Stimulated activated CD8-positive, alpha-beta memory T cell treated with anti-CD3 and anti-CD28 coated beads, Interleukin-15, amount 100 ng/mL, for 24 hours (primary cell): ENCODE data around the gene CGB3.
"Not testable (repeated sequence)": the region's sequence is repeated elsewhere in the genome, so short reads cannot be mapped to it uniquely, and the experiment has no call there.

Source experiments
- DNase-seq: peaks from one replicate; pipeline ENCODE4 v3.0.0-alpha.2; 2020; ENCODE audit warnings: low read depth

The CGB3 gene

DNA sequence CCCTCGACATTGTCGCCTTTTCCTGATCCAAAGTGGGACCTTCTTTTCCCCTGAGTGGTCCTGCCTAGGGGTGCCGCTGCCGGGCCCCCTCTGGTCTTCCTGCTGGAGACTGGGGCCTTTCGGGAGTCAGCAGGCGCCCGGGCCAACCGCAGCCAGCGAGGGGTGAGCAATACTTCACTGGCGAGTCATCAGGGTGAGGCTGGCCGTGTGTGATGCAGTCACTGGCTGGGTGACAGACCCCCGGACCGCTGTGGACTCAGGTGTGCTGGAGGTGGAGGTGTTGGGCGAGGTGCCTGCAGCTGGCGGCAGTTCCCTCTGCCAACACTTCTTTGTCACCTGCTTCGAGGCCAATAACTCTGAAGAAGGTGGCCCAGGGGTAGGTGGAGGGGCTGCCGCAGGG is 18.0 kb upstream of the CGB3 start:
- no peak for DNase-seq

- not testable (repeated sequence) for DNase-seq
Measured at GRCh38 chr19:49039736-49040135, 15.6 kb upstream of the CGB3 start.

GRCh38 chr19:49038557-49039276 is 14.6 kb upstream of the CGB3 start:
- DNase-seq: not testable (repeated sequence)

- DNase-seq: not testable (repeated sequence)
Measured at GRCh38 chr19:49038111-49038510, 14.0 kb upstream of the CGB3 start.

- not testable (repeated sequence) for DNase-seq
Measured at GRCh38 chr19:49036815-49037214, 12.7 kb upstream of the CGB3 start, which contains the start of gene CGB1. Gene CGB1, minus strand, starts transcription at chr19:49036895. Its CDS starts 184 bp downstream, at chr19:49036711.

DNA sequence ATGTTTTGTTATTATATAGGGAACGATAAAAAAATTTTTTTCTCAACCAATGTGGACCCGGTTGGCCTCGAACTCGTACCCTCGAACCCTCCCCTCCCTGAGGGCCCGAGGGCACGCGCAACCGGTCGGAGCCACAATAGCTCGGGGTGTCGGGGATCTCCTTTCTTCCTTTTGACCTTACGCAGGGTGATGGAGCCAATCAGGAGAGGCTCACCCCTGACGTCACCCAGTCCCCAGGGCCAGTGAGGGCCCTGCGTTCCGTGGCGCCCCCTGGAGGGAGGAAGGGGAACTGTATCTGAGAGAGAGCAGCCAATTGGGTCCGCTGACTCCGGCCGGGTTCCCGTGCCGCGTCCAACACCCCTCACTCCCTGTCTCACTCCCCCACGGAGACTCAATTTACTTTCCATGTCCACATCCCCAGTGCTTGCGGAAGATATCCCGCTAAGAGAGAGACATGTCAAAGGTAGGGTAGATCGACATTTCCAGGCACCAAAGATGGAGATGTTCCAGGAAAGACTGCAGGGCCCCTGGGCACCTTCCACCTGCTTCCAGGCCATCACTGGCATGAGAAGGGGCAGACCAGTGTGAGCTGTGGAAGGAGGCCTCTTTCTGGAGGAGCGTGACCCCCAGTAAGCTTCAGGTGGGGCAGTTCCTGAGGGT is 7.6 kb upstream of the CGB3 start, which contains the start of gene CGB2:
Gene CGB2, plus strand, starts transcription at position 249 of the 660 bp plus-strand sequence. Its CDS starts 206 bp downstream, at position 455.
- DNase-seq: not testable (repeated sequence)

DNA sequence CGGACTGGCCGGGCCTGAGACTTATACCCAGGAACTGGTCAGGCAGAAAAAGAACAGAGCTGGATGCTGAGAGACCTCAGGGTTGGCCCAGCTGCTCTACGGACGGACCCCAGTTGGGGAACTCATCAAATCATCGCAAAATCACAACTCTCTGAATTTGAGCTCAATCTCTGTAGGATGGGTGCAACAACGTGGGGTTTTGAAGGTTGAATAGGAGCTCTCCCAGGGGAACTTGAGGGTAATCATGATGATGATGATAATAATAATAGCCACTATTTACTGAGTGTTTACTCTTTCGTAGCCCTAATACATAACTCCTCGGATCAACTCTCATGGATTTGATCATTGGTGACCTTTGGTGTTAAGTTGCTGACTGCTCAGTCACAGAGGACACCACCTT is 6.2 kb upstream of the CGB3 start:
- DNase-seq: not testable (repeated sequence)

DNA sequence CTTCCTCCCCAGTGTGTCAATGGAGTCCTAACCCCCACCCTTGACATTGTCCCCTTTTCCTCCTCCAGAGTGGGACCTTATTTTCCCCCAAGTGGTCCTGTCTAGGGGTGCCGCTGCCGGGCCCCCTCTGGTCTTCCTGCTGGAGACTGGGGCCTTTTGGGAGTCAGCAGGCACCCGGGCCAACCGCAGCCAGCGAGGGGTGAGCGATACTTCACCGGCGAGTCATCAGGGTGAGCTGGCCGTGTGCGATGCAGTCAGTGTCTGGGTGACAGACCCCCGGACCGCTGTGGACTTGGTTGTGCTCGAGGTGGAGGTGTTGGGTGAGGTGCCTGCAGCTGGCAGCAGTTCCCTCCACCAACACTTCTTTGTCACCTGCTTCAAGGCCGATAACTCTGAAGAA is 5.6 kb upstream of the CGB3 start:
- DNase-seq: not testable (repeated sequence)

- not testable (repeated sequence) for DNase-seq
Measured at GRCh38 chr19:49028686-49029085, 4.6 kb upstream of the CGB3 start.

- DNase-seq: not testable (repeated sequence)
Measured at GRCh38 chr19:49025599-49025998, 1.5 kb upstream of the CGB3 start.

GRCh38 chr19:49025088-49025487 is 955 bp upstream of the CGB3 start:
- not testable (repeated sequence) for DNase-seq

DNA sequence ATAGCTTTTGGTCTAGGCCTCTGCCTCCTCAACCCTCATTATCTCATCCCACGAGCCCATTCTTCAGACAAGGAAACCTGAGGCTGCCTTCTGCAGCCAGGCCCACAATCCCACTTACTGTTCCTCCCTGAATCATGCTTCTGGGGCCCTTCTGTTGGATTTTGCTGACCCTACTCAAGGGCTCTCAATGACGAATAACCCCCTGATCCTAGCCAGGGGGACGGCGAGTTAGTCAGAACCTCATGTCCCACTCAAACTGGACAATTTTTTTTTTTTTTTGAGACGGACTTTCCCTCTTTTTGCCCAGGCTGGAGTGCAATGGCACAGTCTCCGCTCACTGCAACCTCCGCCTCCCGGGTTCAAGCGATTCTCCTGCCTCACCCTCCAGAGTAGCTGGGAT is 2.0 kb downstream of the CGB3 start:
- no peak for DNase-seq

DNA sequence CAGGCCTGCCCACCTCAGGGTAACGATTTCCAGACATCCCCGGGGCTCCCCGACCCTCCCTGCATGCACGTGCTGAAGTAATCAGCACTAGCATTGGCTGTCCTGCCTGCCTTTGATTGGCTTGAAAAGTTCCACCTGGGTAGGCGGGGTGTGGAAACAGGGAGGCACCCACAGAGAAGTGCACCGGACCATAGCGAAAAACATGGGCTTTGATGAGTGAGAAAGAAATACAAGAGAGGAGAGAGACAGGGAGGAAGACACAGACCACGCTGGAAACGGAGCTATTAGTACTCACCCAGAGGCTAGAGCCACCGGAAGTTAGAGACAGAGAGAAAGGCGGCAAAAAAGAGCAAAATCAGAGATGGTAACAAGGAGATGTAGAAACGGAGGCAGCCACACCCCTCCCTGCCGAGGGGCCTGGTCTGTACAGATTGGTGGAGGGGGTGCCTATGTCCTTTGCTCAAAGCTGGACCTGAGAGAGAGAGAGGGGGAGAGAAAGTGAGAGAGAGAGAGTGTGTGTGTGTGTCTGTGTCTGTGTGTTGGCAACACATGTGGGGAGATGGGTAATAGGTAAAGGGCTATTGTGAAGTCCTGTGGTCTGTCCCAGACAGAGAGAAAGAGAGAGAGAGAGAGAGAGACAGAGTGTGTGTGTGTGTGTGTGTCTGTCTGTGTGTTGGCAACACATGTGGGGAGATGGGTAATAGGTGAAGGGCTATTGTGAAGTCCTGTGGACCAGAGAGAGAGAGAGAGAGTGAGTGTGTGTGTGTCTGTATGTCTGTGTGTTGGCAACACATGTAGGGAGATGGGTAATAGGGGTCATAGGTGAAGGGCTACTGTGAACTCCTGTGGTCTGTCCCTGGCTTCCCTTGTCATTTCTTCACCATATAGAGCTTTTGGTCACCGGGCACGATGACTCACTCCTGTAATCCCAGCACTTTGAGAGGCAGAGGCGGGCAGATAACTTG is 2.9 kb downstream of the CGB3 start:
- no peak for DNase-seq

DNA sequence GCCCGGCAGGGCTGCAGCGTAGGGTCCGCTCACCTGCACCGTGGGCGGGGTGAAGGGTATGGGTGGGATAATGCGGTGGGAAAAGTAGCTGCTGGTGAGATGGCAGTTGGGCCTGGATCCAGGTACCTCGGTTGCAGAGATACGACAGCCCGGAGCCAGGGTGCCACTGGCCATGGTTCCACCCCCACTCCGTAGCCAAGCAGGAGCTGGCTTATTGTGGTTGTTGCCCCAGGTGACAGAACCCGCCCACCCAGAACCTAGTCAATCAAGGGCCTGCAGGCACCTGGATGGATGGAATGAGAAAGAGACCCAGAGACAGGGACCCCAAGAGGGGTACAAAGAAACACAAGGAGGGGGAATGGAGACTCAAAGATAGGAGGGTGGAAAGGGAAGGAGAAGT is 3.8 kb downstream of the CGB3 start:
- DNase-seq: no peak

DNA sequence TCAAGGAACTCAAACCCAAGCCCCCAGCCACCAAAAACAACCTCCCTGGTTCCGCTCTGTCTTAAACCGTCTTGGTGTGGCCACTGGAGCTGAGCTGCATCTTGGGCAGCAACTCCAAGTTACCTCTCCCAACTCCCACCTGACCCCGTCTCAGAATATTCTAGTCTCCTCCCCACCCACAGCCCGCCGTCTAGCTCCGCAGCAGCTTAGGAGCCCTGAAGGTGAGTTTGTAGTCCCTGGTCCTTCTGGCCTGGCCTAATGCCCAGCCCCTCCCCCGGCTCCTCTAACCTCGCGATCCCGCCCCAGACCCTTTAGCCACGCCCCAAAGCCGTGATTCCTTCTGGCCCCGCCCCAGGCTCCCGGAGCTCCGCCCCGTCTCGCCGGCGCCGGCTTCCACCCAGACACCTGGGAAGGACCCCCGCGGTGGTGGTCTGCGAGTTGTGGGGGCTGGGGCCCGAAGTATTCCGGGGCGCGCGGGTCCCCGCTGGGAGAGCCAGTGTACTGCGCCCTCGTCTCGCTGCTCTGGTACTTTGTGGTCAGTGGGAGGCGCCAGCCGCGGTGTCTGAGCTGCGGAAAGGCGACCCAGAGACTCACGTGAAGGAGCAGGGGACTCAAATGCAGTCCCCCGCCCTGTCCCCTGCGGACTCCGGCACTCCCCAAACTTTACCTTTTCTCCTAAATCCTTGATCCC is 4.7 kb downstream of the CGB3 start:
- peak; percentile 31 for DNase-seq

DNA sequence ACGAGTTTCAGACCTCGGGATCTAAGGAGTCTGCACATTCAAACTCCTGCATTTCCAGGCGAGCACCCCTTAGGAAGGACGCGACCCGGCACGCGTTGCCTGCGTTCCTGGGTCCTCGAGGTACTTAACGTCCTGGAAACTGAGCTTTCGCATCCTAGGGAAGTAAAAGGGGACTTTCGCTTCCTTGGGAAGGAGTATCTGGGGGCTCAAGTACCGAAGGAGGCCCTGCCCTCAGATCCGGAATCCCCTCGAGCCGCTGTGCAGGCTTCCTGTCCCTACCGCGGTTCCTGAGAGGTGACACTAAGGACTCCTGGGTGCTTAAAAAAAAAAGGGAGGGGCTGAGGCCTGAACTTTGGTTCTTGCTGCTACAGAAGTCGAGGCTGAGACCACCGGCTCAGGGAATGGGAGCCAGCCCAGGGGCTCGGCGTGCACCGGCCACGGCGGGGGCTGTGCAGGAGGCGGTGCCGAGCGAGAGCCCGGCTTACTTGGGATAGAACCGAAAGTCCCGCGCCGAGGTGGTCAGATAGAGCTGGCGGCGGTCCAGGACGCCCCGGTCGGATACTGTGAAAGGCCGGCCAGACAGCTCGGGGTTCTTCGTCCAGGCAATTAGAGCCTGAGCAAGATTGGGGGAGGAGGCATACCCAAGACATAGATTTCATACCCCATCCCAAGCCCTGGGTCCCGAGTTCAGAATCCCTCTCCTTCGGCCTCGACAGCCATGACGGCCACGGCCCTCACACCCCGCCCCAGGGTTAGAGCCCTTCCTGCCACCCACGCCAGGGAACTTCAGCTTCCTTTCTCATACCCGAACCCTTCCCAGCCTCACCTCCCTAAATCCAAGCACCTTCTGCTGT is 5.5 kb downstream of the CGB3 start:
- DNase-seq: not testable (repeated sequence)

DNA sequence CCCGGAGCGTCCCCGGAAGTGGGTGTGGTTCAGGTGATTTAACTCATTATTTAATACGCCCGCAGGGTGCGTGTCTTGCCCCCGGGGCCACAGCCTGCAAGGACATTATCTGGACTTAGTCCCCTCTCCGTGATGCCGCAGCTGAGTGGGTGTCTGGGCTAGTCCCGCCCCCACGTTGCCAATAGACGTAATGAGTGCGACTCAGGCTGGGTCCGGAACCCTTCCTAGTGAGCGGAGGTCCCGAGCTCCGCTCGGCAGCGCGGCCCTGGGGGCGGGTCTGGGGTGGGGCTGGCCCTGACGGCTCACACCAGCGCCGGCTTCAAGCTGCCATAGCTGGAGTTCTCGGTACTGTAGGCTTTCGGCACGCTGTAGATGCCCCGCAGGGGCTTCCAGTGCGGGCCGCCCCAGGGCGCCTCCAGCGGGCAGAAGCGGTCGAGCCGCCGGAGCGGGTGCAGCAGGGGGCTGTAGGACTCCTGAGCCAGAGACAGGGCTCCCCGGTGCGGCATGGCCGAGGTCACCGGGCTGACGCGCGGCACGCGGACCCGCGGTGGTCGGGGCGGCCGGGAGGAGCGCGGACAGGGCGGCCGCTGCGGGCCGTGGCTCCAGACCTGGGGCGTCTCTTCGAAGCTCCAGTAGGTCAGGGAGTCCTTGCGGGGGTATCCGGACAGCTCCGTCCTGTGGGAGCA is 6.3 kb downstream of the CGB3 start:
- DNase-seq: no peak

DNA sequence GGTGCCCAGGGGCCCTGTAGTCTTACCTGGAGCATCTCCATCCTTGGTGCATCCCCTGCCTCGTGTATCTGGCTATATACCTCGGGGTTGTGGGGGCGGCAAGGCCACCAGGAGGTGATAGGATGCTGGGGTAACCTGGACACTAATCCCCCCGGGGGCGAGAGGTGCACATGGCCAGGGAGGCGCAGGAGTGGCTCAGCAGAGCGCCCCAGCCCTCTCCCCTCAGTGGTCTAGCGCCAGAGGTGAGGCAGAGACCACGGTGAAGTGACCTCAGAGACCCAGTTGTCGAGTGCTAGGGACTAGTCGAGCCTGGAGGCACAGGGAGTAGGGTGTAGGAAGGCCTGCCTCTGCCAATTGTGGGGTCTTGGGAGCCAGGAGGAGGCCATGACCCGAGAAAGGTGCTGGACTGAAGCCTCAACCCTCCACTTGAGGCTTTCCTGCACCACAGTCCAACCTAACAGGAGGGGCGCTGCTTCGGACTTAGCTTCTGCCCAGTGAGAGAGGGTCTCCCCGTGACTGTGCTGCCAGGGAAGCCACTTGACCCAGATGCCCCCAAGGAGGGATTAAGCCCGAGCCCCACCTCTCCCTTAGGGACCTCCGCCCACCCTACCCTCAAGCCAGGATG is 7.0 kb downstream of the CGB3 start, which contains the start of gene LHB:
Gene LHB, minus strand, starts transcription at position 51 of the 625 bp plus-strand sequence. Its CDS starts 10 bp downstream, at position 41.
- no peak for DNase-seq

DNA sequence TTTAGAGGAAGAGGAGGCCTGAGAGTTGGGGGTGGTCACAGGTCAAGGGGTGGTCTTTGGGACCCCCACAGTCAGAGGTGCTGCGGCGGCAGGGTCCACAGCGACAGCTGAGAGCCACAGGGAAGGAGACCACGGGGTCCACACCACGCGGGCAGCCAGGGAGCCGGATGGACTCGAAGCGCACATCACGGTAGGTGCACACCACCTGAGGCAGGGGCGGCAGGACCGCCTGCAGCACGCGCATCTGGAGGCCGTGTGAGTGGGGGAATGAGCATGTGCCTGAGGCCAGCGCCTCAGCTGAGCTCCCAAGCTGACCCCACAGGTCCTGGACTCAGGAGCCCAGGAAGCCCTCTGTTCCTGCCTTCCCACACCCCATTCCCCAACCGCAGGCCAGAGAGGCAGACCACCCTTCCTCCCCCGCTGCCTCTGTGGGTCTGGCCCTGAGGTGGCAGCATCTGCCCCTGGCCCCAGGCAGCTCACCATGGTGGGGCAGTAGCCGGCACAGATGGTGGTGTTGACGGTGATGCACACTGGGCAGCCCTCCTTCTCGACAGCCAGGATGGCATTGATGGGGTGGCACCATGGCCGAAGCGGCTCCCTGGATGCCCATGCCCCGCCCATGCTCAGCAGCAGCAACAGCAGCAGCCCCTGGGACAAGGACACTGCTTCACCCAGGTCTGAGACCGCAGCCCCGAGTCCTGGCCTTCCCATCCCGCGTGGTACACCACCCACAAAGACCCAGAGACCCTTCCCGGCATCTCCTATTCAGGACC is 7.9 kb downstream of the CGB3 start:
- DNase-seq: no peak
